Ureter (tissue), 1 donor: ENCODE measurements around the gene HSD3B7. TPM values are rescaled to one million over a fixed set of nuclear protein-coding genes. Genes with fewer than 3 reads are reported as not detected.

ENCODE experiments used
- DNase-seq: peaks from one replicate; pipeline ENCODE4 v3.0.0-alpha.2; 2020; ENCODE audit warnings: low spot score
- total RNA-seq: library from RNA; stranded (reverse); gene quantifications from one replicate; pipeline ENCODE4 v1.2.4, GENCODE V29; 2023
- donor health status: DM: yes; HTN: yes; CAD: no.

The HSD3B7 gene
- total RNA-seq, 1 donor from 2014 or later, result 14.8 TPM

- DNase-seq, result no peak
Observed at GRCh38 chr16:30982548-30983288, 2.3 kb upstream of the HSD3B7 start.

- DNase-seq, result no peak
Observed at GRCh38 chr16:30983289-30983889, 1.6 kb upstream of the HSD3B7 start.

GRCh38 chr16:30983898-30984610 lies 953 bp upstream of the HSD3B7 start:
- DNase-seq, result no peak

GRCh38 chr16:30985401-30986128 lies 558 bp downstream of the HSD3B7 start:
- peak; percentile 76 for DNase-seq

GRCh38 chr16:30986129-30986991 lies 1.4 kb downstream of the HSD3B7 start:
- DNase-seq, result no peak

- no peak for DNase-seq
Observed at GRCh38 chr16:30987581-30988190, 2.7 kb downstream of the HSD3B7 start.

GRCh38 chr16:30989469-30990047 lies 4.6 kb downstream of the HSD3B7 start:
- DNase-seq, result no peak

- DNase-seq, result no peak
Observed at GRCh38 chr16:30990105-30990504, 5.1 kb downstream of the HSD3B7 start.

- no peak for DNase-seq
Observed at GRCh38 chr16:30991052-30991451, 6.0 kb downstream of the HSD3B7 start.

- no peak for DNase-seq
Observed at GRCh38 chr16:30992276-30992780, 7.3 kb downstream of the HSD3B7 start.

- DNase-seq, result no peak
Observed at GRCh38 chr16:30992931-30993816, 8.2 kb downstream of the HSD3B7 start.

GRCh38 chr16:30995927-30996323 lies 10.9 kb downstream of the HSD3B7 start:
- no peak for DNase-seq

GRCh38 chr16:30996324-30996984 lies 11.4 kb downstream of the HSD3B7 start:
- no peak for DNase-seq

GRCh38 chr16:30996985-30997724 lies 12.1 kb downstream of the HSD3B7 start:
- peak; percentile 86 for DNase-seq

- no peak for DNase-seq
Observed at GRCh38 chr16:30997725-30998711, 13.0 kb downstream of the HSD3B7 start.
